GM12801 (cell line): ENCODE results near the gene LSMEM2.

Experiments
- TF ChIP-seq, protein P1 (sequence below): IDR thresholded peaks from one replicate; pipeline ENCODE4 v1.5.1; 2011; ENCODE audit warnings: control low read depth; ENCODE audit not compliant: insufficient read length; ENCODE audit errors: extremely low read depth

LSMEM2 gene

DNA sequence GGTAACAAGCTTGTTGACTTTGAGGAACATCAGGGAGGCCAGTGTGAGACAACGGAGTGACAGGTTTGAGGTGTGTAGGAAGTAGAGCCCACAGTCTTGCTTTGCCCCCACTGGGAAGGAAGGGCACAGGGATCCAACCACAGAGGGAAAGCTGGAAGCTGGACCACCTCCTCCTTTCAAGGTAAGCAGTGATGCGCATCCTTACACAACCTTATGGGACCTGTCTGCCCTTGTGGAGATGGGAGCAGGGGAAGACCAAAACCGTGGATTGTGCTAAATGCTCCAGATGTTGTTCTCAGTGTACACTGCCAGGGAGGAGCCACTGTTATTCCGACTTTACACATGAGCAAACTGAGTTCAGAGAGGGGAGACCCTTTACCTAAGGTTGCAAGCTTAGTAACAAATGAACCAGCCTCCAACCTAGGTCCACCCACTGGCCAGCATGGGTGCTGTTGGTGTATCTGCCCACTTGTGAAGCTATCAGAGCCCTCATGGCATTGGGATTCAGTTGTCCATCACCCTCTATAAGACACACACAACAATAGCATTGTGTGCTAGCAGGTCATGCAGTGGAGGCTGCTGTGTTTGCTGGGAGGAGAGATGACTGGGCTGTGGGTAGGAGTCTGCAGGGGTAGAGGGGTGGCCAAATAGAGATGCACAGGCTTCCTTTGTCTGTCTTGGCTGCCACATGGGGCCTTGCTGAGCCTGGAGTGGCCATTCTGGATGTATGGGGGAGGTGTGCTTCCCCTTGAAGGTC lies 586 bp upstream of the LSMEM2 start:
- TF ChIP-seq, protein P1, sequence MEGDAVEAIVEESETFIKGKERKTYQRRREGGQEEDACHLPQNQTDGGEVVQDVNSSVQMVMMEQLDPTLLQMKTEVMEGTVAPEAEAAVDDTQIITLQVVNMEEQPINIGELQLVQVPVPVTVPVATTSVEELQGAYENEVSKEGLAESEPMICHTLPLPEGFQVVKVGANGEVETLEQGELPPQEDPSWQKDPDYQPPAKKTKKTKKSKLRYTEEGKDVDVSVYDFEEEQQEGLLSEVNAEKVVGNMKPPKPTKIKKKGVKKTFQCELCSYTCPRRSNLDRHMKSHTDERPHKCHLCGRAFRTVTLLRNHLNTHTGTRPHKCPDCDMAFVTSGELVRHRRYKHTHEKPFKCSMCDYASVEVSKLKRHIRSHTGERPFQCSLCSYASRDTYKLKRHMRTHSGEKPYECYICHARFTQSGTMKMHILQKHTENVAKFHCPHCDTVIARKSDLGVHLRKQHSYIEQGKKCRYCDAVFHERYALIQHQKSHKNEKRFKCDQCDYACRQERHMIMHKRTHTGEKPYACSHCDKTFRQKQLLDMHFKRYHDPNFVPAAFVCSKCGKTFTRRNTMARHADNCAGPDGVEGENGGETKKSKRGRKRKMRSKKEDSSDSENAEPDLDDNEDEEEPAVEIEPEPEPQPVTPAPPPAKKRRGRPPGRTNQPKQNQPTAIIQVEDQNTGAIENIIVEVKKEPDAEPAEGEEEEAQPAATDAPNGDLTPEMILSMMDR = no peak

DNA sequence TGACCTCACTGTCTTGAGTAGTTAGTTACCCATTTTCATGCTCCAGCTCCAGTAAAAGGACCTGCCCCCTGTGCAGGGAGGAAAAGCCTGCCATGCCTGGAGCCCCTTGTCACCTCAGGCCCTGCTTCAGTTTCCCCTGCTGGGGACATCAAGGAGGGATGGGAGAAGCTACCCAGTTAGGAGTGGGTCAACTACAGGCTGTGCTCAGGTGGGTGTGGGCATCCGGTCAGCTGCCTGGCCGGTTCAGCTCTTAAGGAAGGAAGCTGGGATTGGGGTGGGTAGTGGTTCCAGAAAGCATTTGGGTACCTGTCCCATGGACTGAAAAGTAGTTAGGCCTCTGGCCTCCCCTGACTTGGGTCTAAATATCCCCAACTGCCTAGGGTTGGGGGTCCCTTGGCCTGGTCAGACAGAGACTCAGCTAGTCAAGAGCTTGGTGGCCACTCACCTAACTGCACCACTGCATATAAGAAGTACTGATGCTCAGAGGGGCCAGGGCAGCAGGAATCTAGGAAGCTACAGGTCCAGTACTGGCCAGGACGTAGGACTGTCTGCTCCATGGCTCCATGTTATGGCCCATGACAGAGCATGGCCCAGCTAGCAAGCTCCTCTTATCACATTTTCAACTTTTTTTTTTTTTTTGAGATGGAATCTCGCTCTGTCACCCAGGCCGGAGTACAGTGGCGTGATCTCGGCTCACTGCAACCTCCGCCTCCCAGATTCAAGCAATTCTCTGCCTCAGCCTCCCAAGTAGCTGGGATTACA lies 549 bp downstream of the LSMEM2 start:
- TF ChIP-seq, protein P1 = no peak

DNA sequence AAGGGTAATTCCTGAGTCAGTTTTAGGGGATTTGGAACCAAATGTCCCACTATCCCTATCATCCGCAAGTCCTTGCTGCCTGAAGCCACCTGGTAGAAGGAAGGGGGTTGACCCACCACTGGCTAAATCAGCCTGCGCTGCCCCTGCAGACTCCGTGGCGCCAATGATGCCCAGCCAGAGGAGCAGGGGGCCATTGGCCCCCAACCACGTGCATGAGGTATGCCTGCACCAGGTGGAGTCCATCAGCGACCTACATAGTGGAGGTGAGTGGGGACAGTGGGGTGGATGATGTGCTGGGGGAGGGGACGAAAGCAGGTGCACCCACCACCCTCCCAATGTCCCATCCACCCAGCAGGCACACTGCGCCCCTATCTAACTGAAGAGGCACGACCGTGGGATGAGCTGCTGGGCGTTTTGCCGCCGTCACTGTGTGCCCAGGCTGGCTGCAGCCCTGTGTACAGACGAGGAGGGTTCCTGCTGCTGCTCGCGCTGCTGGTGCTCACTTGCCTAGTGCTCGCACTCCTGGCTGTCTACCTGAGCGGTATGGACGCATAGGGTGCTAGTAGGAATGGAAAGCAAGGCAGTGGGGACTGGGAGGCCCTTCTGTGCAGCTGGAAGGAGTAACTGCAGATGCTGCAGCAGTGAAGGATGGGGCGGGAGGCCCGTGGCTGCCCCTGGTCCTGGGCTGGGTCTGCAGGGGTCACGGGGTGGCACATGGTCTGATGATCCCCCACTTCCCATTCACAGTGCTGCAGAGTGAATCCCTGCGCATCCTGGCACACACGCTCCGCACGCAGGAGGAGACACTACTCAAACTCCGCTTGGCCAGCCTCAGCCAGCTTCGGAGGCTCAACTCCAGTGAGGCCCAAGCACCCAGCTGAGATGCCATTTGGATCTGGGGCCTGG lies 7.7 kb downstream of the LSMEM2 start:
- TF ChIP-seq, protein P1 = no peak

DNA sequence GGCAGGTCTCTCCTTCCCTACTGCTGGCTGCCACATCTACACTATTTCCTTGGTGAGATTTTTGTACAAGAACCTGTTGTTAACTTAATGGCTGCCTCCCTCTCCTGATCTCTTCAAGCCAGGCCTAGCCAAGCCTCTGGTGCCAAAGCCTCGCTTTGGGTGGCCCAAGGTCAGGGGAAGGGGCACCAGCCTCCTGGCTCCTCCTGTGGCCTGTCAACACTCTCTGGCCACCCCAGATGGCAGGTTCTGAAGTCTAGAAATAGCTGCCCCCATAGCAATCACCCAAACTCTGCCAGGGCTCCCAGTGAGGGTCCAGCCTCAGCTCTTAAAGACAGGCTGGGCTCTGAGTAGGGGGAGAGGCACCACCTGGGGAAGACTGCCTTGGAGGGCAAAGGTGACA lies 8.4 kb downstream of the LSMEM2 start:
- TF ChIP-seq, protein P1 = no peak

DNA sequence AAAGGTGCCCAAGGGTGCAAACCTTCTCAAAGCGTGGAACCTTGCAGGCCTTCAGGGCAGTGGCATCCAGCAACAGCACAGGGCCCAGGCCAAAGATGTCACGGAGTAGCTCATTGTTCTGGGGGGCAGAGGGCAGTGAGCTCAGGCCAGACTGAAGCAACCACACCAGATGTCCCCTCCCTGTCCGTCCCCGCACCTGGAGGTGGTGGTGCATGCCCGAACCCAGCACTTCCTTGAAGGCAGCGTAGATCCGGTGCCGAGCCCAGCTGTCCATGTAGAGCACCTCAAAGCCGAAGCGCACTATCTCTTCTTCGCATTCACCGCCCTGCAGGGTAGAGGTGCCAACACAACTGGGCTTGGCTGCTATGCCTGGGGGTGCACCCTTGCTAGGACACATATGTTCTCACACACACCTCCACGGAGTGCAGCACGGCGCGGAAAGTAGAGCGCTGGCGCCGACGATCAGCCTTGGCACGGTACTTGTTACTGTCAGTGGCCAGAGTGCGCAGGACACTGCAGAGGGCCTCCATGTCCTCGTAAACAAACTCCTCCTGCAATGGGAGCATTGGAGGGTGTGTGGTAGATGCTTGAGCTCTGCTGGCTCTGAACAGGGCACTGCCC lies 9.6 kb downstream of the LSMEM2 start:
- TF ChIP-seq, protein P1 = no peak

DNA sequence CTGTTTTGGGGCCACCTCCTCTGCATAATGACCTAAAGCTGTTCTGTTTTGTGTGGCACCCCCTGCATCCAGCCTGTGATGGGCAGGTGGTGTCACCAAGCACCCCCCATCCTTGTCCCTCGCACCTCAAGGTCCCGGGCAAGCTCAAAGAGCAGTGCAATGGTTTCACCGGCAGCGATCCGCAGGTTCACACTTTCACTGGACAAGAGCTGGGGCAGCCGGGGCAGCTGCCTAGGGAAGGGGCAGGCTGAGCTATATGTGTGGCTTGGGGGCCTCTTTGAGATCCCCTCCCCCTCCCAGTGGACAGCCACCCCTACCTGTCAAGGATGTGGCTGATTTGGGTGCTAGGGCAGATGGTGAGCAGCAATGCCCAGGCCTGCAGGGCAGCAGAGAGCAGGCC lies 10.2 kb downstream of the LSMEM2 start:
- TF ChIP-seq, protein P1 = no peak
